Neutrophil (primary cell): Measurements from ENCODE around the gene CSF1R.

Experiments
- H3K27ac ChIP-seq: fragments of 200-600 bp; sonication (generic); 2 replicates; pipeline ENCODE4 v1.5.1; 2016; ENCODE audit warnings: mild to moderate bottlenecking, moderate library complexity
- H3K27me3 ChIP-seq: fragments of 200-600 bp; sonication (generic); 2 replicates; pipeline ENCODE4 v1.6.0; 2016; ENCODE audit warnings: mild to moderate bottlenecking
- H3K36me3 ChIP-seq: fragments of 200-600 bp; sonication (generic); 2 replicates; pipeline ENCODE4 v1.5.1; 2017
- H3K4me1 ChIP-seq, 2 experiments: fragments of 200-600 bp in 1 of 2; sonication (generic) in 1 of 2; 1 replicate in 1 of 2; 2 replicates in 1 of 2; pipeline versions ENCODE4 v1.5.1 to v1.6.1; 2013 to 2016; ENCODE audit warnings: low read depth in 1 of 2, low read length in 1 of 2, mild to moderate bottlenecking in 1 of 2, moderate library complexity in 1 of 2; ENCODE audit not compliant: control insufficient read depth in 1 of 2, insufficient read depth in 1 of 2
- H3K4me3 ChIP-seq, 2 experiments: fragments of 200-600 bp in 1 of 2; sonication (generic) in 1 of 2; 1 replicate in 1 of 2; 2 replicates in 1 of 2; pipeline ENCODE4 v1.5.1; 2013 to 2016; ENCODE audit warnings: low read depth in 1 of 2, low read length in 1 of 2, mild to moderate bottlenecking in 1 of 2, moderate library complexity in 1 of 2
- H3K9me3 ChIP-seq: fragments of 200-600 bp; sonication (generic); 2 replicates; pipeline ENCODE4 v1.5.1; 2016
- CTCF ChIP-seq: fragments of 200-600 bp; sonication (generic); IDR thresholded peaks from 2 replicates; pipeline ENCODE4 v1.5.1; 2016; ENCODE audit warnings: antibody characterized with exemption

Gene CSF1R

GRCh38 chr5:150085950-150086715 is at the start of gene CSF1R:
TSS of gene CSF1R (minus strand) at chr5:150086554. CDS start at chr5:150086427, 127 bp downstream.
- no peak for TF ChIP-seq CTCF
- H3K4me1 ChIP-seq = peaks cover 50 to 57% of the 10 kb centered on the region in 2 experiments
- no peaks in the 10 kb centered on the region for H3K9me3 ChIP-seq
- peaks cover 4% of the 10 kb centered on the region for H3K36me3 ChIP-seq
- peak within 1 kb of the TSS; percentile 58 to 70 for H3K4me3 ChIP-seq
- H3K27ac ChIP-seq = peak within 1 kb of the TSS; percentile 70
- H3K27me3 ChIP-seq = no peaks in the 10 kb centered on the region

DNA sequence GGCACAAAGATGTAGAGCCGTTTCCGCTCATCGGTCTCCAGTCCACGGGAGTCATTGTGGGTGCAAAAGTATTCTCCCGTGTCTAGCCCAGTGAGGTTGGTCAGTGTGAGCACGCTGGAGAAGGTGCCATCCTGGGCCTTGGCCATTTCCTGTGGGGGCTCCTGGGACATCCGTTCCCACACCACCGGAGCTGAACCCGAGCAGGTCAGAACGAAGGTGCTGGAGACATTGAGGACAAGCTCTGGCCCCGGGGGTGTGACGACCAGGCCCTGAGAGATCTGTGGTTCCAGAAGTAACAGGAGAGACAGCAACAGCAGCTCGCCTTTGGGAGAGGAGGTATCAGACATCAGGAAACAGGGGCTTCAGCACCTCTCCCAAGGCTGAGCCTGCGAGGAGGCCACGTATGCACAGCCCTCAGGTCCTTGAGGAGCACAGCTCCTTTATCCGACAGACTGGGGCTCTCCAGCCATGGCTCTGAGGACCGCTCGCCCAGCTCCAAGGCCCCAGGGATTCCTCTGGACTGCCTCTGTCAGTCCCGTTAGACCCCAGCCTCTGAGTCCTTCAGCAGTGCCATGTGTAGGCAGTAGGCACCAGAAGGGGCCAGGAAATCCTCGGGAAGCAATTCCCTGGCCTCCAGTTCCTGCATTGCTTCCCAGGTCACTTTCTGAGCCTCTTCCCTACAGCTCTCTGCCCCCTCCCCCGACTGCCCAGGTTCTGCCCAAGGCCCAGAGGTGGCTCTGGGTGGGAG is 49.4 kb upstream of the CSF1R start:
- Histone ChIP-seq H3K9me3 (no peaks in the 10 kb centered on the region), H3K27me3 (peaks cover 11% of the 10 kb centered on the region), H3K27ac (no peak overlapping the region), H3K4me1 (no peaks in the 10 kb centered on the region), H3K4me3 (no peak overlapping the region), H3K36me3 (no peaks in the 10 kb centered on the region)
- no peak for TF ChIP-seq CTCF

- no peak for TF ChIP-seq CTCF
- H3K9me3 ChIP-seq = no peaks in the 10 kb centered on the region
- peaks cover 11% of the 10 kb centered on the region for H3K27me3 ChIP-seq
- H3K4me1 ChIP-seq = no peaks in the 10 kb centered on the region
- no peak overlapping the region for H3K4me3 ChIP-seq
- no peaks in the 10 kb centered on the region for H3K36me3 ChIP-seq
- no peak overlapping the region for H3K27ac ChIP-seq
These were observed 47.8 kb upstream of the CSF1R start for GRCh38 chr5:150134198-150134588.

DNA sequence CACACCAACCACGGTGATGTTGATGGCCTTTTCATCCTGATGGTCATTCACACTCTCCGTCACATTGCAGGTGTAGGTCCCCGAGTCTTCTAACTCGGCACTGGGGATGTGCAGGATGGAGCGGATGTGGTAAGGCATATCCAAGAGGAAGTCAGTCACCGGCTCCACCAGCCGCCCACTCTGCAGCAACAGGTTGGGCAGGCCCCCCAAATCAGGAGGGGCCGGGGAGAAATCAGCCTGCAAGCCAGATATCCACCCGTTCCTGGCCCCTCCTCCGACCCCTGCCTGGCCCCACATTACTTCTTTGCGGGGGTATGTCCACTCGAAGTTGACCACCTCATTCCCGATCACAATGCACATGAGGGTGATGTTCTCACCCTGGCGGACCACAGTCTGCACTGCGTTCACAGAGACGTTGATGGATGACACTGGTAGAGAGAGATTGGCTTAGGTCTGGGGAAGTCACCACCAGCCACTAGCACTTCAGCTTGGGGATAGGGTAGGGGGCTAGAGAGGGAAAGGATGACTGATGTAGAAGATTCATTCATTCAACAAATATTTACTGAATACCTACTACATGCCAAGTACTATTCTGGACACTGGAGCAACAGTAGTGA is 47.3 kb upstream of the CSF1R start:
- H3K27ac ChIP-seq = no peak overlapping the region
- no peaks in the 10 kb centered on the region for H3K9me3 ChIP-seq
- no peak overlapping the region for H3K4me3 ChIP-seq
- H3K36me3 ChIP-seq = no peaks in the 10 kb centered on the region
- no peaks in the 10 kb centered on the region for H3K4me1 ChIP-seq
- no peak for TF ChIP-seq CTCF
- H3K27me3 ChIP-seq = peaks cover 11% of the 10 kb centered on the region

DNA sequence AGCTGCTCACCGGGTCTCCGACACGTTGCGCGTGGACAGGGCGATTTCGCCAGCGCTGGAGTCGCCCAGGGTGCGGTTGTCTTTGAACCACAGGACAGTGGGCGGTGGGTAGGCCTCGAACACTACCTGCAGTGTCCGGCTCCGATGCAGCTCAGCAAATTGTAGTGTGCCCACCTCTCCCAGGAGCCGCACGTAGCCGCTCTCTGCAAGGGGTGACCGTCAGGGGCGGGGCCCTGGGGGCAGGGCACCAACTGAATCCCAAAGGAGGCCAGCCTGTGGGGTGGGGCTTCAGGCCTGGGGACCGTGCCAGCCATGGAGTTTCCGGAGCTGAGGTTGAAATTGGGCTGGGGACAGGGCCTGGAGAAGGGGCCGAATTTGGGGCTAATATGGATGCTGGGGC is 46.4 kb upstream of the CSF1R start:
- no peaks in the 10 kb centered on the region for H3K4me1 ChIP-seq
- H3K9me3 ChIP-seq = no peaks in the 10 kb centered on the region
- H3K4me3 ChIP-seq = no peak overlapping the region
- TF ChIP-seq CTCF = no peak
- H3K36me3 ChIP-seq = no peaks in the 10 kb centered on the region
- no peak overlapping the region for H3K27ac ChIP-seq
- peaks cover 11% of the 10 kb centered on the region for H3K27me3 ChIP-seq
